ENCODE measurements around the gene UCHL1.

UCHL1 gene

GRCh38 chr4:41214136-41214824 lies 42.4 kb upstream of the UCHL1 start, which contains the start of gene APBB2:
APBB2 (minus strand) TSS chr4:41214542; CDS start chr4:41033254, 181,288 bp downstream.
- peak within 1 kb of the TSS; percentile 85 for H3K27ac ChIP-seq
- no peak for TF ChIP-seq ZFX (IDR thresholded peaks at IDR 0.05; ENCODE audit: borderline replicate concordance)
- TF ChIP-seq, protein P1, sequence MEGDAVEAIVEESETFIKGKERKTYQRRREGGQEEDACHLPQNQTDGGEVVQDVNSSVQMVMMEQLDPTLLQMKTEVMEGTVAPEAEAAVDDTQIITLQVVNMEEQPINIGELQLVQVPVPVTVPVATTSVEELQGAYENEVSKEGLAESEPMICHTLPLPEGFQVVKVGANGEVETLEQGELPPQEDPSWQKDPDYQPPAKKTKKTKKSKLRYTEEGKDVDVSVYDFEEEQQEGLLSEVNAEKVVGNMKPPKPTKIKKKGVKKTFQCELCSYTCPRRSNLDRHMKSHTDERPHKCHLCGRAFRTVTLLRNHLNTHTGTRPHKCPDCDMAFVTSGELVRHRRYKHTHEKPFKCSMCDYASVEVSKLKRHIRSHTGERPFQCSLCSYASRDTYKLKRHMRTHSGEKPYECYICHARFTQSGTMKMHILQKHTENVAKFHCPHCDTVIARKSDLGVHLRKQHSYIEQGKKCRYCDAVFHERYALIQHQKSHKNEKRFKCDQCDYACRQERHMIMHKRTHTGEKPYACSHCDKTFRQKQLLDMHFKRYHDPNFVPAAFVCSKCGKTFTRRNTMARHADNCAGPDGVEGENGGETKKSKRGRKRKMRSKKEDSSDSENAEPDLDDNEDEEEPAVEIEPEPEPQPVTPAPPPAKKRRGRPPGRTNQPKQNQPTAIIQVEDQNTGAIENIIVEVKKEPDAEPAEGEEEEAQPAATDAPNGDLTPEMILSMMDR (IDR thresholded peaks at IDR 0.05) = peak; percentile 94

- peak overlapping the region; percentile 85 for H3K27ac ChIP-seq
- TF ChIP-seq ZFX (IDR thresholded peaks at IDR 0.05; ENCODE audit: borderline replicate concordance) = no peak
- TF ChIP-seq, protein P1 (IDR thresholded peaks at IDR 0.05) = peak; percentile 65
These were observed 41.9 kb upstream of the UCHL1 start for GRCh38 chr4:41214825-41215146.

DNA sequence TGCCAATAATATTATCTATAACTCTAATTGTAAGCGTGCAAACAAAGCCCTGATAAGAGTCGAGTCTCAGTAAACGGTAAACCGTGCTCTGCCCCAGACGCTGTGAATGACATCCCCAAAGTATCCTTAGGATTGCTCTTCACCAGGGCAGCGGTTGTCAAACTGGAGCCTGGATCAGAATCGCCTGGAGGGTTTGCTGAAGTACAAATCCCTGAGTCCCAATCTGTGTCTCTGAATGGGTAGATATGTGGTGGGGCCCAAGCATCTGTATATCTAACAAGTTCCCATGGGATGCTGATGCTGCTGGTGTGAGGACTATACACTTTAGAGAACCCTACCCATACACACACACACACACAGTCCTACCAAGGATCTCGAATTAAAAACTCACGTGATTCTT lies 41.6 kb upstream of the UCHL1 start:
- TF ChIP-seq ZFX (IDR thresholded peaks at IDR 0.05; ENCODE audit: borderline replicate concordance) = no peak
- TF ChIP-seq, protein P1 (IDR thresholded peaks at IDR 0.05) = no peak
- peak overlapping the region; percentile 85 for H3K27ac ChIP-seq

DNA sequence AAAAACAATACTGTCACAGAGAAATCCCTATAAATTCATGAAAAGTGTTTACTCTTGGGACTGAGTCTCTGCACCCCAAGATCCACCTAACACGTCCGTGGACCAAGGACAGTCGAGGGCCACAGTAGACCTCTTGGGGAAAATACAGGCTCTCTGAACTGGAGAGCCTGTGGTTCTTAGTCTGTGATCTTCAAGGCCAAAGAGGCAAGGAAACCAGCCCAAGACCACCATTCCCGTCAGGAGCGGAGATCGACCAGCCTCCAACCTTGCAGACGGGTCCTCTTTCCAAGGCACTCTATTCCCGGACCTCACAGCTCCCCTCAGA lies 40.8 kb upstream of the UCHL1 start:
- H3K27ac ChIP-seq = peak overlapping the region; percentile 85
- TF ChIP-seq, protein P1 (IDR thresholded peaks at IDR 0.05) = no peak
- no peak for TF ChIP-seq ZFX (IDR thresholded peaks at IDR 0.05; ENCODE audit: borderline replicate concordance)

DNA sequence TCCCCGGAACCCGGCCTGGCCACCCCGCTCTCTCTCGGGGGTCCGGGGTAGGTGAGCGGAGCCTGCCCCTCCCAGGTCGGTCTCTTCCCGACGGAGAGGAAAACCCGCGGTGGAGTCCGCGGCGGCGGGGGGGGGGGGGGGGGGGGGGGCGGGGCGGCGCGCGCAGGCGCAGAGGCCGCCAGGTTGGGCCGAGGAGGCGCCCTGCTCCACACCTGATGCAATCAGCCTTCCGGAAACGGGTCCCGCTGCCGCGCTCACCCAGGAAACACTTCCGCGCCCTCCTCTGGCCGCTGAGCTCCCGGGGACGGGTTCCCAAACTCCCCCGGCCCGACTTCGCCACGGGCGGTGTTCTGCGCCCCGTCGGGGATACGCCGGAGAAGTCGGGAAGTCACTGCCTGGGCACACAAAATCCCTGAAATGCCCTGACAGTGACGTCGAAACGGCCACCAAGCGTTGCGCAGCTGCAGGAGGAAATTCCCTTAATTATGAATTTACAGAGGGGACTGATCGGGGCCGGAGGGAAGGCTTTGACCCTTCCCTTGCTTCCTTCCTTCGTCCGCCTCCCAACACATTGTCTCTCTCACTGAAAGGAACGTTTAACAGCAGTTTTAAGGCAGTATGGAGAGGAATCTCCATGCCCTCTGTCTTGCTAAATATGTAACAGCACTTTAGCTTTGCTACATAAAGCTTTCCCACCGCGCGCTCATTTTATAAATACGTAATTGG lies 40.3 kb upstream of the UCHL1 start:
- TF ChIP-seq, protein P1 (IDR thresholded peaks at IDR 0.05) = peak; percentile 38
- no peak for TF ChIP-seq ZFX (IDR thresholded peaks at IDR 0.05; ENCODE audit: borderline replicate concordance)

DNA sequence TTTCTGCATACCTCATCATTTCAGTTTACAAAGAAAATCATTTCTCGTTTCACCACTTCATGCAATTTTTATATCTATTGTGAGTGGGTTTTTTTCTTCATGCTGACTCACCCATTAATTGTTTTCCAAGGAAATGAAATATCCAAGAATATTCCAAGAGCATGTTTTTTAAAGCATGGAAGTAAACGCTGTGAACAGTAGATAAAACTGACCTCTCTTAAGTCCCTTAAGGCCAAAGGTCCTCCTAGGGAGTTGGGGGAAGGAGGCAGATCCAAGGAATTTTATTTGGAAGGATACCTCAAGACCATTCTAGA lies 39.8 kb upstream of the UCHL1 start:
- peak overlapping the region; percentile 85 for H3K27ac ChIP-seq

More for the DNA sequence above, 40.3 kb upstream of the UCHL1 start:
- H3K27ac ChIP-seq = peak overlapping the region; percentile 85

DNA sequence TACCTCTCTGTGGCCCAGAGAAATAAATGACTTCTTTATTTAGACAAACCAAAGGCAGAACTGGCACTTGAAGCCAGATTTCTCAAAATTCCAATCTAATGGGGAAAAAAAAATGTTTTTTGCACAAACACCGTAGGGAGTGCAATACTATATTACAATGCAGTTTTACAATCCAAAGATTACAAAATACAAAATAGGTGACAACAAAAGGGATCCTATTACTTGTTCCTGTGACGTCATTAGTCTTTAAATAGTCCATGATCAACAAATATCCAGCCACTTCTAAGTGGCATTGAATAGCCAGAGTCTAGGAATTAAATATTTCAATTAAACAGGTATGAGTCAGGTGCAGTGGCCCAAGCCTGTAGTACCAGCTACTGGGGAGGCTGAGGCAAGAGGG lies 39.4 kb upstream of the UCHL1 start:
- TF ChIP-seq, protein P1 (IDR thresholded peaks at IDR 0.05) = no peak
- TF ChIP-seq ZFX (IDR thresholded peaks at IDR 0.05; ENCODE audit: borderline replicate concordance) = no peak
- peak overlapping the region; percentile 85 for H3K27ac ChIP-seq

More for the DNA sequence above, 39.8 kb upstream of the UCHL1 start:
- TF ChIP-seq, protein P1 (IDR thresholded peaks at IDR 0.05) = no peak

Measured in 22Rv1 (cell line).